NCI-H748 (cell line): Measurements from ENCODE around the gene ZNF304.

Experiments used
- DNase-seq: peaks from one replicate; lab custom pipeline; 2025; ENCODE audit not compliant: unreplicated experiment; lab: John Stamatoyannopoulos, UW

ZNF304 gene

DNA sequence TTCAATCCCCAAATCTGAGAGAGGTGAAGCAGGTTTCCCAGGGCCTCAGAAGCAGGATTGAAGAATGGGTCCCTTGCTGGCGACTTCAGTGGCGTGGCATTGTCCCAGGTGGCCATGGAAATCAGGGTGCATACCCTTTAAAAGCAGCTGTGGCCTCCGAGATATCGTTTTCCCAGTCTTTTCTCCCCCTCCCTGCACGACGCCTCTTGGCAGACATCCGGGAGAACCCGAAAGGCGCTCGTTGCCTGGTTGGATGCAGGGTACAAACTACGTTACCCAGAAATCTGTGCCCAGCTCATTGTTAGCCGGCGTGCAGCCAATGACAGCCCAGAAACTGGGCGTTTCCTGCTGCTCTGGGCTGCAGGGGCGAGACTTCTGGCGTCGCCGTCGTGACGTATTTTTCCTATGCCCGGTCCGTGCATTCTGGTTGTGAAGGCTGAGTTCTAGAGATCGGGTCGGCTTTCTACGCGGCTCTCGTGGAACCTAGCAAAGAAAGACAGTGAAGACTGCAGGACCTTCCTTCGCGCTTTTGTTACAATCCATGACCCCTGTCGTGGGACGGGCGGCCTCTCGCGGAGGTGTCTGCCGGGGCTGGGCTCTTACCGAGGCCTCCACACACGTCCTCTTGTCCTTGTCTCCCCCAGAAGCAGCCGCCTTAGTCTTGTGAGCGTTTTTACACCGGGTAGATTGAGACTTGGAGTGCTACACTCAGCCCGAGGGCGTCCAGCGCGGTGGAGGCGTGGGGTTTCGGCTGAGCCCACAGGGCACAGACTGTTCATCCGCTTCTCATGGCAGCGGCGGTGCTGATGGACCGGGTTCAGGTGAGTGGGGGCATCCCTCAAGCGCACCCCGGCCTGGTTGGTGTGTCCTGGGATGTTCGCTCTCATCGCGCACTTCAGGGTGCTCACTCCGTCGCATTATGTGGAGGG is at the start of gene ZNF304:
TSS of gene ZNF304 (plus strand) at position 395 of the 929 bp plus-strand sequence. CDS start at position 789, 394 bp downstream.
- DNase-seq, result peak; percentile 99

DNA sequence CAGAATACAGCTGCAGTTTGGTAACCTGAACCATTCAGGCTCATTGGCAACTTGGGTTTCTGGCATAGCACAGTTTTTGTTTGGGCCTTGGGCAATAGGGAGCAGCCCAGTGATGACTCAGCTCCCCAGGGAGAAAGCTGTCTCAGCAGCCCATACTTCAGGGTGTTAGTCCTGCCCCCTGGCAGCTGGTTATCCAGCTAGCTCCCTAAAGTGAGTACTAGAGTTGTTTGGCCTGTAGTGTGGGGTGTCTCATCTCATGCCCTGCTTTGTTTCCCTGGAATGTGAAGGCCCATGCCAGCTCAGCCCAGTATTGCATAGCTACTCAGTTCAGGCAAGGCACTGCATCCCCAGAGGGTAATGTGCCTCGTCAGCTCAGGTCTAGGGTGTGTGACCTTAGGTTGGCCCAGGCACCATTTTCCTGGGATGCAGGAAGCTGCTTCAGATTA is 49.0 kb upstream of the ZNF304 start:
- DNase-seq, result no peak

DNA sequence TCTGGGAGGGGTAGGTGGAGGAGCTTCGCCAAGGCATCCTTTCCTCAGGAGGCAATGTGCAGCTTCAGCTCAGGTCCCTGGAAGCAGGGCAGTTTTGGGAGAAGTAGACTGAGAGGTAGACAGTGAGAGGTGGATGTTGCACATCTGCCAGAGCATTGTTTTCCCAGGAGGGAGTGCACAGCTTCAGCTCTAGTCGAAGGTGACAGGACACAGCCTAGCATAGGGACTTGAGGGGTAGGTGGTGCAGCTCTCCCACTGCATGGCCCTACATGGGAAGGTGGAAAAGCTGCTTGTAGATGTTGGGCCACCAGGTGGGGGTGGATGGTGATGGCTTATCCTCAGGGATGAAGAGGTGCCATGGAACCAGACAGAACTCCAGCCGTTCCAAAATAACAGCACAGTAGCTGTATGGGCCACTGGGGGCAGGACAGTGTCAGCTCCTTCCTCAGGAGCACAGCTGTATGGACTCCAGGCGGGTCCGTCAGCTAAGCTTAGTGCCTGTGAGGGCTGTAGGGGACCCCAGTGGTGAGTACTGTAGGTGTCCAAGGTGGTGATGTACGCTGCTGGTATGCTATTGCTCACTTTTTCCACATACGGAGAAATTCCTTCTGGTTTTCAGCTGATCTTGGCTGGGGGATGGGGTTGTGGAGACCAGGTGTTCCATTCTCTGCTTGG is 48.2 kb upstream of the ZNF304 start:
- no peak for DNase-seq

GRCh38 chr19:57305056-57305455 is 46.0 kb upstream of the ZNF304 start:
- no peak for DNase-seq

DNA sequence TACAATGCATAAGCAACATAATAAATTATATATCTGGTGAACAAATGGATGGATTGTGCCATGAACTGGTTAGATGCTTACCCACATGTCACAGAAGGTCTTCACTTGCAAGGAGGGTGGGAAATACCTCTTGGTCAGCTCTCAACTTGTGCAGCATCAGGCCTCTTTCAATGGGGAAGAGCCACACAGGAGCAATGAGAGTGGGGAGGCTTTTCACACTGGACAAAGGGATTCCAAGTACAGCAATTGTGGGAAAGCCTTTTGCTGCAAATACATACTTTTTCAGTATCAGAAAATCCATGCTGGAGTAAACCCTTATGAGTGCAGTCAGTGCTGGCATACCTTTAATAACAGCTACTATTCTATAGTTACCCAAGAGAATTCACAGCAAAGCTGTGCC is 42.6 kb upstream of the ZNF304 start:
- DNase-seq, result no peak

DNA sequence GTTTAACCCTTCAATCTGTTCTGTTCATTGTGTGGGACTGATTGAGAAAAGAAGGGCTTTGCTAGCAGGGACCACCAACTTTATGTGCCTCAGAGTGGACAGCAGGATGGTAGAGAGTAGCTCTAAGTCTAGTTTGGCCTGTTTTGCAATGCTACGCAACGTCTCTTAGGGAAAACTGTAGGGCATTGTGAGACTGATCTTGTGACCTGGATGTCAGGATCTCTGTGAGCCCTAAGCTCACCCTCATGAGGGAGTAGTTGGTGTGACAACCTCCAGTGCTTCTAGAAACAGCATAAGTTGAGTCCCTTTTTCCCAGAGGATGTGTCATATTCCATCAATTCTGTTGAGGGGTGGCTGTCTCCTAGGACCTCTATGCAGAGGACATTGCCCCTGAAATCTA is 40.3 kb upstream of the ZNF304 start:
- DNase-seq, result no peak

DNA sequence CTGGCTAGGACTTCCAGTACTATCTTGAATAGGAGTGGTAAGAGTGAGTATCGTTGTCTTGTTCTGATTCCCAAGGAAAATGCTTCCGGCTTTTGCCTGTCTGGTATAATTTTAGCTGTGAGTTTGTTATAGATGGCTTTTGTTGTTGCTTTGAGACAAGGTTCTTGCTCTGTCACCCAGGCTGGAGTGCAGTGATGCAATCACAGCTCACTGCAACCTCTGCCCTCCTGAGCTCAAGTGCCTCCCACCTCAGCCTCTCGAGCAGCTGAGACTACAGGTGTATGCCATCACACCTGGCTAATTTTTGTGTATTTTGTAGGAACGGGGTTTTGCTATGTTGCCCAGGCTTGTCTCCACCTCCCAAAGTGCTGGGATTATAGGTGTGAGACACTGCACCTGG is 36.9 kb upstream of the ZNF304 start:
- DNase-seq, result peak; percentile 100

DNA sequence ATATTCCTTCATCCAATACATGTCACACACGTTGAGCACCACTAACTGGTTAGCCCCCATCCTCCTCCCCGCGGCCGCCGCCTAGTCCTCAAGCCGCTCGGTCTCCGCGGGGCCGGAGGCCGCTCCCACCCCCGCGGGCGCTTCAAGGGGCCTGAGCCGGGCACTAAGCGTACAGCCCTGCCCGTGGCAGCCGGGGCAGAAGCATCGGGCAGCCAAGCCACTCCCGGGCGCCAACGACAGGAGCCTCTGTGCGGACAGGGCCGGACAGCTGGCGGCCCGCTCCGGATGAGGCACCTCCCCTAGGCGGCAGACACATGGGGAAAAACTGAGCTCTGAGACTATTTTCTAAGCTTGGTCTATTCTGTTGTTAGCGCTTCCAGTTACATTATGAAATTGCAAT is 33.6 kb upstream of the ZNF304 start:
- peak; percentile 67 for DNase-seq

DNA sequence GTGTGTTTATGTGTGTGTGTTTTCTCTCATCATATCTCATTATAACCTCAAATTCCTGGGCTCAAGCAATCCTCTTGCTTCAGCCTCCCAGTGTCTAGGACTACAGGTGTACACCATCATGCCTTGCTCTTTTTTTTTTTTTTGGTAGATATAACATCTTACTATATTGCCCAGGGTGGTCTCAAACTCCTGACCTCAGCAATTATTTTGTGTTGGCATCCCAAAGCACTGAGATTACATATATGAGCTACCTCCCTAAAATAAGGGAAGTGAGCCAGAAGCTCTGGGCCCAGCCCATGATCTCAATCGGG is 31.2 kb upstream of the ZNF304 start:
- DNase-seq, result no peak

- peak; percentile 99 for DNase-seq
Observed at GRCh38 chr19:57320180-57321084, 30.6 kb upstream of the ZNF304 start, which contains the start of gene ZNF543. Gene ZNF543 (plus strand): TSS chr19:57320472. CDS start chr19:57320854, 382 bp downstream.

- DNase-seq, result no peak
Observed at GRCh38 chr19:57321116-57321515, 30.0 kb upstream of the ZNF304 start.

GRCh38 chr19:57321751-57322150 is 29.3 kb upstream of the ZNF304 start:
- no peak for DNase-seq

DNA sequence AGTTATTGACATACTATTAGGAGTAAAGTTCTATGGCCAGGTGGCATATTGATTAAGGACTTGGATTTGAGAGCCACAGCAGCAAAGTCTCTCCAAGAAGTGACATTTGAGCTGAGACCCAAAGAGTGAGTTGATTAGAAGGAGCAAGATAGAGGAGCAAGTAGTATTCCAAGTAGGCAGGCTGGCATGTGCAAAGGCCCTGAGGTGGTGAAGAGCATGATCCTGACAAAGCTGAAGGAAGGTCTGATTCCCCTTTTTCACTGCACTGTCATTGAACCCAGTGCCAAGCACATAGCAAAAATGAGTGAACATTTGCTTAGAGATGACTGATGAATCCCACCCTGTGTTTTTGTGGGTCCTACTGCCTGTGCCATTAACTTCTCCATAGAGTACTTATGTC is 26.1 kb upstream of the ZNF304 start:
- DNase-seq, result no peak

DNA sequence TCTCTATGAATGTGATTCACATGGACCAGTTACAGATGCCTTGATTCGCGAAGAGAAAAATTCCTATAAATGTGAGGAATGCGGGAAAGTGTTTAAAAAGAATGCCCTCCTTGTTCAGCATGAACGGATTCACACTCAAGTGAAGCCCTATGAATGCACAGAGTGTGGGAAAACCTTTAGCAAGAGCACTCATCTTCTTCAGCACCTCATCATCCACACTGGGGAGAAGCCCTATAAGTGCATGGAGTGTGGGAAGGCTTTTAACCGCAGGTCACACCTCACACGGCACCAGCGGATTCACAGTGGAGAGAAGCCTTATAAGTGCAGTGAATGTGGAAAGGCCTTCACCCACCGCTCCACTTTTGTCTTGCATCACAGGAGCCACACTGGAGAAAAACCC is 23.1 kb upstream of the ZNF304 start:
- DNase-seq, result no peak

GRCh38 chr19:57334191-57334590 is 16.9 kb upstream of the ZNF304 start:
- no peak for DNase-seq

GRCh38 chr19:57338877-57339276 is 12.2 kb upstream of the ZNF304 start:
- no peak for DNase-seq

DNA sequence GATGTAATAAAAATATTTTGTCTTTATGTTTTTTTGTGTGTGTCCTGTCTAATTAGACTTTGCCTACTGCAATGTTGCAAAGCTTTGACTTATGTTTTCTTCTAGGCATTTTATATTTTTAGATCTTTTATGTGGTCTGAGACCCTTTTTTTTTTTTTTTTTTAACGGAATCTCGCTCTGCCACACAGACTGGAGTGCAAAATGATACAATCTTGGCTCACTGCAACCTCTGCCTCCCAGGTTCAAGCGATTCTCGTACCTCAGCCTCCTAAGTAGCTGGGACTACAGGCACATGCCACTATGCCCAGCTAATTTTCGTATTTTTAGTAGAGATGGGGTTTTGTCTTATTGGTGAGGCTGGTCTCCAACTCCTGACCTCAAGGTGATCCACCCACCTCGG is 8.5 kb upstream of the ZNF304 start:
- DNase-seq, result no peak

DNA sequence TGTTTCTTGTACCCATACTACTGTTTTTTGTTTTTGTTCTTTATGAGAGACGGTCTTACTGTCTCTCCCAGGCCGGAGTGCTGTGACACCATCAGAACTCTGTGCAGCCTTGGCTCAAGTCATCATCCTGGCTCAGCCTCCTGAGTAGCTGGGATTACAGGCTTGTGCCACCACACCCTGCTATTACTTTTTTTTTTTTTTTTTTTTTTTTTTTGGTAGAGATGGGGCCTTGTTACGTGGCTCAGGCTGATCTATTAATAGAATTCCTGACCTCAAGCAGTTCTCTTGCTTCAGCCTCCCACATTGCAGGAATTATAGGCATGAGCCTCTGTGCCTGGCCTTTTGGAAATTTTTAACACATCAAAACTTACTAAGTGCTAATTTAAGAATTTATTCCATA is 2.9 kb upstream of the ZNF304 start:
- no peak for DNase-seq

GRCh38 chr19:57351867-57352266 is 796 bp downstream of the ZNF304 start:
- DNase-seq, result peak; percentile 23

DNA sequence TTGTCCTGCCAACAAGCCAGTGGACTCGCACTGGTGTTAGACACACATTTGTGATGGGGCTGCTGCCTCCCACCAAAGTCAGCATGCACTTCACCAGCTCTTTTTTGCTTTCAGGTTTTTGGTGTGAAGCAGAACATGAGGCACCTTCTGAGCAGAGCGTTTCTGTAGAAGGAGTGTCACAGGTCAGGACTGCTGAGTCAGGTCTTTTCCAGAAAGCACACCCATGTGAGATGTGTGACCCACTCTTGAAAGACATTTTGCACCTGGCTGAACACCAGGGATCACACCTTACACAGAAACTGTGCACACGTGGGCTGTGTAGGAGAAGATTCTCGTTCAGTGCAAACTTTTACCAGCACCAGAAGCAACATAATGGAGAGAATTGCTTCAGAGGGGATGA is 4.8 kb downstream of the ZNF304 start:
- DNase-seq, result no peak

- DNase-seq, result no peak
Observed at GRCh38 chr19:57357406-57357805, 6.3 kb downstream of the ZNF304 start.
